ENCODE results near the gene BCL2.
"Not testable (repeated sequence)": the region's sequence is repeated elsewhere in the genome, so short reads cannot be mapped to it uniquely, and the experiment has no call there.

Gene BCL2

DNA sequence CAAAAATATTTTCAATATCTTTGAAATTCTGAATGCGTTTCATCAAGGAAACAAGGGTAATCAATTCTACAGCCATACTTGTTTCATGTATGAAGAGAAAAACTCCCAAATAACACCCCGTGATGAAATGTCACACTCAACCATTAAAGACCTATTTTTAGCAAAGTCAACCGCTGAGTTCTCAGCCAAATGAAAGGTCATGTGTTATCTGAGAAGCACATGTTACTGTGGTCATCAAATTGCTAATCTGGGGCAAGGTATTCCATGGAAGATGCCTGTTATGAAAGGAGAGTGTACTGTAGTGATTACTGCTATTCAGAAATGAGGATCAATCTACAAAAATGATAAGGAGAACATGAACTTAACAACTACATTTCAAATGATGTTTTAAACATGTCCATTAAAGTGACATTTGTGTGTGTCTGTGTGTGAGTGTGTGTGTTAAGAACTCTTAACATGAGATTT is 126.7 kb downstream of the BCL2 start:
- peaks cover 16% of the 10 kb centered on the region for H3K36me3 Mint-ChIP-seq (ENCODE audit: low read depth)
- H3K27me3 Mint-ChIP-seq: no peaks in the 10 kb centered on the region
- no peaks in the 10 kb centered on the region for H3K9me3 Mint-ChIP-seq
- peak overlapping the region; percentile 87 for H3K27ac Mint-ChIP-seq
- peaks cover 52% of the 10 kb centered on the region for H3K4me1 Mint-ChIP-seq (ENCODE audit: low read depth)
- H3K4me3 Mint-ChIP-seq: peak overlapping the region; percentile 36

DNA sequence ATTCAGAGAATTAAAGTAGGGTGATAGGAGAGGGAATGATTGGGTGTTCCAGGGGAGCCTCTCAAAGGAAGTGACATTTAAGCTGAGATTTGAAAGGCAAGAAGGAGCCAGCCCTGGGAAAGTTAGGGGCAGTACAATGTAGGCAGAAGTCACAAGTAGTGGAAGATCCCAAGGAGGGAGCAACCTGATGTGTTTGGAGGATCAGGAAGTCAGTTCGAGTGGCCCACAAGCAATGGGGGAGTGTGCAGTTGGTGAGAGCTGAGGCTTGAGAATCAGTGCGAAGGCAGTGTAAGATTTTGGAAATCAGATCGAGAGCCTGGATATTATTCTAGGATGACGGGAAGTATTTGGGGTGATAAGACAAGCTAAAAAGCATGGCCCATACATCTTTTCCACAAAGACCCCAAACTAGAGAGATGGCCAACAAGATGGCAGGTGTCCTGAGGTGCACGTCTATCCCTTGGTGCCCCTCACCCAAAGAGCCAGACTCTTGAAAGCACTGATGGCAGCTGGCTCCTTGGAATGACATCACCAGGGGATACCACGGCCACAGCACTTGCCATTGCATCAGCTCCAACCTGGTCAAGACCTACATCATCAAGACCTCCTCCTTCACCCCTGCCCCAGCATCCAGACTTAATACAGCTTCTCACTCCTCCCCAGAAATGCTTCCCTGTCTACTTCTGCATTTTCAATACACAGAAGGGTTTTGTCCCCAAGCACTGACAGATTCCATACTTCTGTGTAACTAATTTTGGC is 127.3 kb downstream of the BCL2 start:
- Mint-ChIP-seq H3K27ac (peak overlapping the region; percentile 87), H3K4me3 (peak overlapping the region; percentile 36), H3K9me3 (no peaks in the 10 kb centered on the region), H3K36me3 (ENCODE audit: low read depth) (peaks cover 18% of the 10 kb centered on the region), H3K27me3 (no peaks in the 10 kb centered on the region), H3K4me1 (ENCODE audit: low read depth) (peaks cover 58% of the 10 kb centered on the region)

DNA sequence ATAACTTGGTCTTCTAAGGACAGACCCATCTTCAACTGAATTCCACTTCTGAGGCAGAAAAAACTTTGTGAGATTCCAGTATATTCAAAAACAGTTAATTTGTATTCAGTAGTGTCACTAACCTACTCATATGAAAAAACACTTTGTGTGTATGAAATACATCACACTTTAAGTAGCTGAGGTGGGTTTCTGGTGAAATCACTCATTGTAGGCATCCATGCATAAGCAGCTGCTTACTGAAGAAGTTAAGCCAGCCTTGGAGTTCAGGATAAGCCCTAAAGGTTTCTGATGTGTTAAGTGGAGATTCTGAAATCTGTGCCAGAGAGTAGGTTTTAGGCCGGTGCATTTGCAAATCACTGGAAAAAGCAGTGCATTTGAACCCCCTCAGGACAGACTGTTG is 128.2 kb downstream of the BCL2 start:
- Mint-ChIP-seq H3K4me1 (ENCODE audit: low read depth) (peaks cover 67% of the 10 kb centered on the region), H3K27ac (peak overlapping the region; percentile 87), H3K36me3 (ENCODE audit: low read depth) (peaks cover 21% of the 10 kb centered on the region), H3K9me3 (no peaks in the 10 kb centered on the region), H3K27me3 (no peaks in the 10 kb centered on the region), H3K4me3 (no peak overlapping the region)

DNA sequence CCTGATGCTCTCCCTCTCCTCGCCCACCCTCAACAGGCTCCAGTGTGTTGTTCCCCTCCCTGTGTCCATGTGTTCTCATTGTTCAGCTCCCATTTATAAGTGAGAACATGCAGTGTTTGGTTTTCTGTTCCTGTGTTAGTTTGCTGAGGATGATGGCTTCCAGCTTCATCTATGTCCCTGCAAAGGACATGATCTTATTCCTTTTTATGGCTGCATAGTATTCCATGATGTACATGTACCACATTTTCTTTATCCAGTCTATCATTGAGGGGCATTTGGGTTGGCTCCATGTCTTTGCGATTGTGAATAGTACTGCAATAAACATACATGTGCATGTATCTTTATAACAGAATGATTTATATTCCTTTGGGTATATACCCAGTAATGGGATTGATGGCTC is 128.7 kb downstream of the BCL2 start:
- H3K4me1 Mint-ChIP-seq (ENCODE audit: low read depth): peaks cover 72% of the 10 kb centered on the region
- peak overlapping the region; percentile 63 for H3K27ac Mint-ChIP-seq
- H3K27me3 Mint-ChIP-seq, H3K4me3 Mint-ChIP-seq, H3K9me3 Mint-ChIP-seq: not testable (repeated sequence)
- H3K36me3 Mint-ChIP-seq (ENCODE audit: low read depth): peaks cover 21% of the 10 kb centered on the region

DNA sequence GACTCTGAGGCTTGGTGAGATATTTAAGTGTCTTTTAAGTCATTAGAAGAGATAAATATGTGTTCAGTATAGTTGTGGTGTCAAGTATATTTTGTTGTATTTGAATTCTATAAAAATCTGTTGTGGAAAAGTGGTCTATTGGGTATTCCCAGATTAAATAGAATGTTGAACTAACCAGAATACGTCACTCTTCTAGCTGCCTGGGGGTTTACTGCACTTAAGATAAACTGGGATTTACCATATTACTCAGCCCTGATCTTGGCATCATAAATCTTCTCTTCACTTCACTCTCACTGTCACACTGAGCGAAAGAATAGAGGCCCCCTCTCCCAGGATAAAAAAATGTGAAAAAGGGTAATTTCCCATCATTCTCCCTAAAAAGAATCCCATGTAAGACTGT is 129.8 kb downstream of the BCL2 start:
- Mint-ChIP-seq H3K27me3 (no peaks in the 10 kb centered on the region), H3K27ac (peak overlapping the region; percentile 41), H3K4me1 (ENCODE audit: low read depth) (peaks cover 83% of the 10 kb centered on the region), H3K36me3 (ENCODE audit: low read depth) (peaks cover 27% of the 10 kb centered on the region), H3K4me3 (no peak overlapping the region), H3K9me3 (no peaks in the 10 kb centered on the region)

DNA sequence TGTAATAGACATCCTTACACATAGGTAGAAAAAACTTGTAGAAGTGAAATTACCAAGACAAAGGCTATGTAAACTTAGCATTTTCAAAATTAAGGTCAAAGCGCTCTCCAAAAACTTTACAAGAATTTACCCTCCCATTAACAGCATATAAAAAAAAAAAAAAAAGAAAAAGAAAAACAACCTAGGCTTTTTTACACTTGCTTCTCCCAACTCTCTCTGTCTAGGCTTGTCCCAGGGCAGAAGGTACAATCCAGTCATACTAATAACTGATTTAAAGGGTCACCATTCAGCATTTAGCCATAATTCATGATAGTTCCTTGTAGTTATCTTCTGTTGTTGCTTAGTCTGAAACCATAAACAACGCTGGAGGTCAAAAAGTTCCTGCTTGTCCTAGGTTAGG is 130.5 kb downstream of the BCL2 start:
- Mint-ChIP-seq H3K27me3 (no peaks in the 10 kb centered on the region), H3K4me1 (ENCODE audit: low read depth) (peaks cover 89% of the 10 kb centered on the region), H3K4me3 (no peak overlapping the region), H3K9me3 (no peaks in the 10 kb centered on the region), H3K27ac (peak overlapping the region; percentile 37), H3K36me3 (ENCODE audit: low read depth) (peaks cover 26% of the 10 kb centered on the region)

DNA sequence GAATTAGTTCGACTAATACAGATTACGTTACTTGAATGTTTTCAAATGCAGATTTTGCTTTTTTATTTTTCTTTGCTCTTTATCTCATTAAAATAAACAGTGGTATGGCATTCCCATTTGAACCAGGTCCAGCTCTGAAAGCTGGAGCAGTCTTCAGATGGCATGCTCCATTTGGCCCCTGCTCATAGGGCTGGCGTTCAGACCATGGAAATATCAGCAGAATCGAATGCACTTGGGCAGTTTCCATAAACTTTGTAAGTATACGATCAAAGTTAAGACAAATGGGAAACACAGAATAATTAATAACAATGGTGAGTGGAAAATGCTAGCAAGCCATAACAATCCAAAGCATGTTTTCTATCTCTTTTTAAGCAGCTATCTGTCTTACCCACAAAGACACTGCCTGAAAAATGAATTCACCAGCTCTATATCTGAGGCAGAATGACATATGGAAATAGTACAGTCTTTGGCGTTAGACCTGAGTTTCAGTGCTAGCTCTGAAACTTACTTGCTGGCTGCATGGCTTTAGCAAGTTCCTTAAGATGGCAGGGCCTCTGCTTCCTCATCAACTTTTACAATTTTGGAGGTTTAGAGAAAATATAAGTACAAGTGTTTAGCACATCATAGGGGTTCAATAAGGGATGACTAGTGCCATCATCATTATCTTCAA is 131.6 kb downstream of the BCL2 start:
- Mint-ChIP-seq H3K36me3 (ENCODE audit: low read depth) (peaks cover 20% of the 10 kb centered on the region), H3K4me3 (no peak overlapping the region)

DNA sequence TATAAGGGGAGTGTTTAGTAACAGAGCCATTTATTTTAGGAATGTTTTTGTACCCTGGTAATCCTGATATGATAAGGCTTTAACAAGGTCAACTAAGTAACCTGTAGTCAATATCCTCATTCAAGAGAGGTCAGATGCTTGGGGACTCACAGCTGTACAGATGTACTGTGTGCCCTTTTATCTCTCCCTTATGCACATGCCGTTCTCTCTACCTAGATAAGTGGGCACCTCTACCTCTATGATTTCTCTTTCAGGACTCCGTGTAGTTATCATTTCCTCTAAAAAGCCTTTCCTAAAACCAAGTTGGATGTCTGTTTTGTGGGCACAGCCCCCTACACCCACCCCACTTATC is 132.4 kb downstream of the BCL2 start:
- Mint-ChIP-seq H3K9me3 (no peaks in the 10 kb centered on the region), H3K27ac (peak overlapping the region; percentile 87), H3K27me3 (no peaks in the 10 kb centered on the region), H3K36me3 (ENCODE audit: low read depth) (peaks cover 20% of the 10 kb centered on the region), H3K4me1 (ENCODE audit: low read depth) (peaks cover 89% of the 10 kb centered on the region), H3K4me3 (peak overlapping the region; percentile 25)

More for the DNA sequence above, 131.6 kb downstream of the BCL2 start:
- H3K27ac Mint-ChIP-seq: peak overlapping the region; percentile 87
- H3K9me3 Mint-ChIP-seq: no peaks in the 10 kb centered on the region
- H3K4me1 Mint-ChIP-seq (ENCODE audit: low read depth): peaks cover 89% of the 10 kb centered on the region
- H3K27me3 Mint-ChIP-seq: no peaks in the 10 kb centered on the region

DNA sequence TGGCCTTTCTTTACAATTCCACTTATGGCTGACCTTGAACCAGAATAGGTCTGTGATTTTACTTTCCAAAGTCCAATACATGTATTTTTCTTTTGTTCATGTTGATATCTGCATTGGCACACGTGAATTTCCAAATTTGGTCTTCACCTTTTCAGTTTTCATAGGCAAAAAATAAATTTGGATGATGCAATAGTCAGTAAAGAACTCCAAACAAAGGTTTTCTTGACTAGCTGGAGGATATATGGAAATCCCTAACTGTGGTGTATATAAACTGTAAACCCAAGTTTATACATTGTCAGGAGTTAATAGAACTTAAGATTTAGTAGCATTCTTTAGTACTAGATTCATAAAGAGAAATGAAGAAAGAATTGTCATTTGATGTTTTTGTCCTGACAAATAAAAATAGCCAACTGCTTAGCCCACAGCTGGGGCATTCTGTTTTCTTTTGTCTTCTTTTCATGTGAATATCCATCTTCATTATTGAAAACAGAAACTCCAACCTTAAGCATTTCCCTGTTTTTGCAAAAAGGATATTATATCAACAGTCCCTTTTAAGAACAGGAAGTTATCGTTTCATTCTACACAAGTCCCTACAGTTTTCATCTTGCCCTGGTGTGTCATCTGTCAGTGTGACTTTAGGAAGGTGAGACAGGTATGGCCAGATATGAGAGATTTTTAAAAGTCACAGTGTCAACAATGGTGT is 132.9 kb downstream of the BCL2 start:
- Mint-ChIP-seq H3K9me3 (no peaks in the 10 kb centered on the region), H3K36me3 (ENCODE audit: low read depth) (peaks cover 20% of the 10 kb centered on the region), H3K27me3 (no peaks in the 10 kb centered on the region), H3K4me1 (ENCODE audit: low read depth) (peaks cover 89% of the 10 kb centered on the region), H3K4me3 (peak overlapping the region; percentile 25), H3K27ac (peak overlapping the region; percentile 87)

DNA sequence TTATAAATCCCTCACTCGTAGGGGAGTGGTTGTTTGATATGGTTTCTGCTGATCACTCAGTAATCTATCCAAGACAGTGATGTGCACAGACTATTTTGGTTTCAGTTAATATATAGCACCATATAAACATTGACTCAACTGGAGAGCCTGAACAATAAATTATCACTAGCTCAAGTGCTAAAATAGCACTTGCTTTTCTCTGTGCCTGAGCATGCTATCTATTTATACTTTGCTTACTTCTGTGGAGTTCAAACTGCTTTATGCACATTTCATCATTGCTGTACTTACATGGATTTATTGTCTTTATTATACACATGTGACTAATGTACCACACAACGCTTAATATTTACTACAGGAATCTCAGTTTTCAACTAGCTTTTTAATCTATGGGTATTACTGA is 133.6 kb downstream of the BCL2 start:
- Mint-ChIP-seq H3K27me3 (no peaks in the 10 kb centered on the region), H3K4me3 (no peak overlapping the region), H3K9me3 (no peaks in the 10 kb centered on the region), H3K27ac (no peak overlapping the region), H3K36me3 (ENCODE audit: low read depth) (peaks cover 21% of the 10 kb centered on the region), H3K4me1 (ENCODE audit: low read depth) (peaks cover 94% of the 10 kb centered on the region)

DNA sequence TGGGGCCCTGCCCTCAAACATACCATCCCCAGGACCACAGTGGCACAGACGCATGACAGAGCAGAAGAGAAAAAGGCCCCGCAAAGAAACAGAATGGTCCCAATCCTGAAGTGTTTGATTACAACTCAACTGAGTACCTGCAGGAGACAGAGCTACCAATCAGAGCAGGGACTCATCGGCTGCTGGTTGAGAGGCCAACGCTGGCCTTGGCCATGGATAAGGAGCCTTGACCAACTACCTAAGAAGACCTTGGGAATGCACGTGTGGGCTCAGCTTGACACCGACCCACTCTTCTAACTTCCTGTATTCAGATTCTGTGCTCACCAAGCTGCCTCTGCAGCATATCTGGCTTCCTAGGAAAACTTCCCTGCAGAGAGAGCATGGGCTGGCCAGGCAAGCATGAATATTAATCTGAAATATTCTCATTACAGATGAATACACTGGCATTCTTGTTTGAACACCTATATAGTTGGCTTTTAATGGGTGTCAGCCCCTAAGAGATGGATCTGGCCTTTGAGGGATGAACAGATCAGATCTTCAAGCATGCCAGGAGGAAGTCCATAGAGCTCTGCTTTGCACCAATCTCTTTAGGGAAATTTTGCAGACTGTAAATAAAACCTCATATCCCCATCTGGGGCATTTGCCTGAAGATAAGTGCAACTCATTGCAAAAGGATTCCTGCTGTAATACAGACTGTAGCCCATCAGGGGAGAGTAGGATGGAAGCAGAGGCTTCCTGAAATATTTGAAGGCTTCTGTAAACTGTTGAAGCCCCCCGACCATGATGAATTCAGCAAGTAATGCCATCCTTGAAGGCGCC is 135.4 kb downstream of the BCL2 start:
- no peaks in the 10 kb centered on the region for H3K9me3 Mint-ChIP-seq
- H3K4me1 Mint-ChIP-seq (ENCODE audit: low read depth): peaks cover 92% of the 10 kb centered on the region
- H3K27me3 Mint-ChIP-seq: no peaks in the 10 kb centered on the region
- H3K27ac Mint-ChIP-seq: peak overlapping the region; percentile 45
- peaks cover 24% of the 10 kb centered on the region for H3K36me3 Mint-ChIP-seq (ENCODE audit: low read depth)
- H3K4me3 Mint-ChIP-seq: no peak overlapping the region

DNA sequence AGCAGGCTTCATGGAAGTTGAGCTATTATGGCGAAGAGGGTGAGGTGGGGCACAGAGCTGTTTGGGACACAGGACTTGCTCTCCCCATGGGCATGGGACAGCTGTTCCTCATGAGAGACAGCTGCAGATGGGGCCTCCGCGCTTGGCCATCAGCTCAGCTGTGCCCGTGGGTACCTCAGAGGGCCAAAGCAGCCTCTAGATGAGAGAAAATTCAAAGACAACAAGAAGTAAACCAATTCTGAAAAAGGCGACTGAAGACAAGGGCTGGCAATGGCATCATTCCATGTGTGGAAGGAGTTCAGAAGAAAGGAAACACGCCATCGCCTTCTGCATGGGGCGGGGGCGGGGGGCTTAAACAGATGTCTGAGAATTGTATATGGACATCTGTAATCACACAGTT is 136.2 kb downstream of the BCL2 start:
- Mint-ChIP-seq H3K27me3 (no peaks in the 10 kb centered on the region), H3K4me1 (ENCODE audit: low read depth) (peaks cover 94% of the 10 kb centered on the region), H3K9me3 (no peaks in the 10 kb centered on the region), H3K4me3 (no peak overlapping the region), H3K27ac (no peak overlapping the region), H3K36me3 (ENCODE audit: low read depth) (peaks cover 24% of the 10 kb centered on the region)

DNA sequence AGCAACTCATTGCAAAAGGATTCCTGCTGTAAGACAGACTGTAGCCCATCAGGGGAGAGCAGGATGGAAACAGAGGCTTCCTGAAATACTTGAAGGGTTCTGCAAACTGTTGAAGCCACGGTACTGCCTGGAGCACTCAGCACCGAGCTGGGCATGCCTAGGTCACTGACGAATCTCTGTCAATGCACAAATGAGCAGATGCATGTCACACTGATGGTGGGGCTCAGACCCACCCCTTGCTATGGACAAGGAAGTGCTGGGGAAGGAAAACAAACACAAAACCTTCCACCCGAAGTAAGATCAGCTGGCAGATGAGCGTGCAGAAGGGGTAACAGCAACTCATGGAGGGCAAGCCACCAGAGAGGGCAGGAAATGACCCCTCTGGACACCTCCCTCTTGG is 136.7 kb downstream of the BCL2 start:
- no peak overlapping the region for H3K27ac Mint-ChIP-seq
- H3K27me3 Mint-ChIP-seq: no peaks in the 10 kb centered on the region
- peak overlapping the region; percentile 3 for H3K4me3 Mint-ChIP-seq
- H3K36me3 Mint-ChIP-seq (ENCODE audit: low read depth): peaks cover 29% of the 10 kb centered on the region
- peaks cover 94% of the 10 kb centered on the region for H3K4me1 Mint-ChIP-seq (ENCODE audit: low read depth)
- no peaks in the 10 kb centered on the region for H3K9me3 Mint-ChIP-seq

DNA sequence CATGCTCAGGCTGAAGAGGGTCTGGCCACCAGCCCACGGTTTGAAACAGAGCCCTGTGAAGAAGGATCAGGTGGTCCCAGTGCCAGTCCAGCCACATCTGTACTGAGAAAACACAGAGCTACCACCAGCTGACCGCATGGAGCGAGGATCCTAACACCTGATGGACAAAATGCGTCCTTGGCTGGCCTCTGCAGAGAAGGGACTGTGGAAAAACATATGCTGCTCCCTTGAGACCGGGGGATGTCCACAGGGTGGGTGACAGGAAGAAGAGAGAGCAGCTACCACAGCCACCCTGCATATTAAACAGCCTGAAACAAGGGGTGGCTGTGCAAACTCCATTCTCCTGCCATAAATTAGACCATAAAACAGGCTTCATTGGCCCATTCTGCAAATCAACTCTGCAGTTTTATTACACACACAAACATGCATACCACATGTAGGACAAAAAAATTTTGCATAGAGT is 137.2 kb downstream of the BCL2 start:
- Mint-ChIP-seq H3K36me3 (ENCODE audit: low read depth) (peaks cover 27% of the 10 kb centered on the region), H3K9me3 (no peaks in the 10 kb centered on the region), H3K27me3 (no peaks in the 10 kb centered on the region), H3K4me1 (ENCODE audit: low read depth) (peaks cover 93% of the 10 kb centered on the region), H3K27ac (no peak overlapping the region), H3K4me3 (no peak overlapping the region)
